Hepatocyte (in vitro differentiated cells): ENCODE results near the gene XIRP2.

Experiments
- EZH2 ChIP-seq: fragments of 200-600 bp; sonication (generic); IDR thresholded peaks from 2 replicates; pipeline ENCODE4 v1.6.1; 2016; ENCODE audit warnings: antibody characterized with exemption, mild to moderate bottlenecking, borderline replicate concordance
- EZH2phosphoT487 ChIP-seq: fragments of 200-600 bp; sonication (generic); IDR thresholded peaks from one replicate; pipeline ENCODE4 v1.6.1; 2018; ENCODE audit warnings: antibody characterized with exemption, mild to moderate bottlenecking, low read depth, moderate library complexity; ENCODE audit not compliant: unreplicated experiment, severe bottlenecking
- TF ChIP-seq, protein P1 (sequence below): fragments of 200-600 bp; sonication (generic); IDR thresholded peaks from 2 replicates; pipeline ENCODE4 v1.5.1; 2016; ENCODE audit warnings: antibody characterized with exemption, mild to moderate bottlenecking; ENCODE audit not compliant: poor library complexity

DNA sequence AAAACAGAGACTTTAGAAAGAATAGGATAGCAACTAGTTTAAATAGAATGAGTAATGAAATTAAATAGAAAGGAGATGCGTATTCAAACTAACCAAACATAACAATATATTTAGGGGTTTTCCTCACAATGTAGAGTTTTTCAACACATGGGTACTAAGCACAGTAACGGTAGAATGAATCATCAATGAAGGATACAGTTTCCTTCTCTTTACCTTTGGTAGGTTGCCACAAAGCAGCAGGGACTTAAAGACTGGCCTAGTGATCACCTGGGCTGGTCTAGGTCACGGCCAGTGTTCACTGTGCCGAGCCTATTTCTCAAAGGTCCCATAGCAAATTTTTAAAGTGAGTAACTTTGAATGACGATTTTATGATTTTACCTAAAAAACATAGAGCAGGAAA, 311.7 kb downstream of the XIRP2 start:
- TF ChIP-seq, protein P1, sequence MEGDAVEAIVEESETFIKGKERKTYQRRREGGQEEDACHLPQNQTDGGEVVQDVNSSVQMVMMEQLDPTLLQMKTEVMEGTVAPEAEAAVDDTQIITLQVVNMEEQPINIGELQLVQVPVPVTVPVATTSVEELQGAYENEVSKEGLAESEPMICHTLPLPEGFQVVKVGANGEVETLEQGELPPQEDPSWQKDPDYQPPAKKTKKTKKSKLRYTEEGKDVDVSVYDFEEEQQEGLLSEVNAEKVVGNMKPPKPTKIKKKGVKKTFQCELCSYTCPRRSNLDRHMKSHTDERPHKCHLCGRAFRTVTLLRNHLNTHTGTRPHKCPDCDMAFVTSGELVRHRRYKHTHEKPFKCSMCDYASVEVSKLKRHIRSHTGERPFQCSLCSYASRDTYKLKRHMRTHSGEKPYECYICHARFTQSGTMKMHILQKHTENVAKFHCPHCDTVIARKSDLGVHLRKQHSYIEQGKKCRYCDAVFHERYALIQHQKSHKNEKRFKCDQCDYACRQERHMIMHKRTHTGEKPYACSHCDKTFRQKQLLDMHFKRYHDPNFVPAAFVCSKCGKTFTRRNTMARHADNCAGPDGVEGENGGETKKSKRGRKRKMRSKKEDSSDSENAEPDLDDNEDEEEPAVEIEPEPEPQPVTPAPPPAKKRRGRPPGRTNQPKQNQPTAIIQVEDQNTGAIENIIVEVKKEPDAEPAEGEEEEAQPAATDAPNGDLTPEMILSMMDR = no peak
- no peak for TF ChIP-seq EZH2phosphoT487
- TF ChIP-seq EZH2 = no peak
